HepG2 (cell line): ENCODE results near the gene CDH13. TPM values are rescaled to one million over a fixed set of nuclear protein-coding genes. Genes with fewer than 3 reads are reported as not detected.

Experiments
- ATAC-seq: fragments of 200-7000 bp; cut with Tn5 transposase; 3 replicates; pipeline ENCODE4 v1.9.1; 2020; ENCODE audit warnings: mild to moderate bottlenecking, moderate library complexity
- BruUV-seq: library from RNA; stranded (reverse); fragments of 400-500 nt; replicated peaks from 2 replicates; lab custom pipeline; 2021; lab: Mats Ljungman, UMichigan
- CTCF ChIA-PET: fragments of 300-600 bp; formaldehyde crosslinking; extraction: SDS; loops from one replicate; lab custom pipeline; 2021; ENCODE audit warnings: low total read pairs, inconsistent platforms, low intra/inter-chr PET ratio; lab: Yijun Ruan, JAX
- POLR2A ChIA-PET: fragments of 350-600 bp; sonication (Branson Sonifier 250); formaldehyde crosslinking; loops from one replicate; lab custom pipeline; 2020; ENCODE audit warnings: antibody characterized with exemption, inconsistent platforms; lab: Yijun Ruan, JAX
- DNase-seq: peaks from one replicate; pipeline ENCODE4 v3.0.0-alpha.2; 2015; ENCODE audit warnings: low spot score
- FAIRE-seq: peaks from 3 replicates; lab custom pipeline; 2011; peaks lifted over from hg19 to GRCh38; lab: Jason Lieb, UNC
- H2AFZ ChIP-seq: one replicate; pipeline ENCODE4 v1.6.1; 2011; ENCODE audit warnings: low read length, inconsistent platforms
- H3K27ac ChIP-seq: fragments of 300-600 bp; 3 replicates; pipeline ENCODE4 v1.8.0; 2011; ENCODE audit warnings: mixed run types, mild to moderate bottlenecking, mixed read lengths, low read length, inconsistent platforms; ENCODE audit not compliant: insufficient read depth; ENCODE audit errors: extremely low read length
- H3K27me3 ChIP-seq, 2 experiments: fragments of 200-600 bp in 1 of 2; 2 replicates in 1 of 2; 3 replicates in 1 of 2; pipeline versions ENCODE4 v1.6.0 to v1.8.0; 2011; ENCODE audit warnings: low read length in 2 of 2, mild to moderate bottlenecking in 2 of 2, moderate library complexity in 2 of 2, inconsistent platforms in 1 of 2; ENCODE audit not compliant: insufficient read depth in 2 of 2, control insufficient read depth in 1 of 2
- H3K36me3 ChIP-seq, 2 experiments: fragments of 200-600 bp in 1 of 2; replicated peaks in 1 of 2; 2 replicates in 1 of 2; 3 replicates in 1 of 2; pipeline versions ENCODE4 v1.5.1 to v1.8.0; 2011; ENCODE audit warnings: low read length in 2 of 2, inconsistent platforms in 1 of 2; ENCODE audit not compliant: insufficient read depth in 2 of 2, control insufficient read depth in 1 of 2
- H3K4me1 ChIP-seq: 2 replicates; pipeline ENCODE4 v1.5.1; 2012; ENCODE audit warnings: low read length, inconsistent platforms; ENCODE audit not compliant: insufficient read depth
- H3K4me2 ChIP-seq: 2 replicates; pipeline ENCODE4 v1.6.0; 2011; ENCODE audit warnings: low read depth, low read length, inconsistent platforms
- H3K4me3 ChIP-seq, 3 experiments: fragments of 200-600 bp in 1 of 3; sonication (generic), shearing (Covaris generic) in 1 of 3; replicated peaks in 1 of 3; 2 replicates each; pipeline ENCODE4 v1.5.1; 2011 to 2016; ENCODE audit warnings: low read length in 3 of 3, inconsistent platforms in 2 of 3, low read depth in 2 of 3, mild to moderate bottlenecking in 2 of 3, control low read depth in 1 of 3, mixed read lengths in 1 of 3; ENCODE audit not compliant: insufficient read depth in 1 of 3
- H3K79me2 ChIP-seq: one replicate; pipeline ENCODE4 v1.6.1; 2011; ENCODE audit warnings: low read length, inconsistent platforms; ENCODE audit not compliant: insufficient read depth
- H3K9ac ChIP-seq: 2 replicates; pipeline ENCODE4 v1.6.0; 2011; ENCODE audit warnings: mild to moderate bottlenecking, low read depth, low read length, inconsistent platforms; ENCODE audit not compliant: insufficient read depth
- H3K9me3 ChIP-seq: 2 replicates; pipeline ENCODE4 v1.5.1; 2012; ENCODE audit warnings: mild to moderate bottlenecking, low read length
- H4K20me1 ChIP-seq: 2 replicates; pipeline ENCODE4 v1.6.0; 2011; ENCODE audit warnings: inconsistent platforms, mild to moderate bottlenecking, low read length, moderate library complexity; ENCODE audit not compliant: insufficient read depth
- FOXO1 ChIP-seq: sonication (generic); formaldehyde crosslinking; IDR thresholded peaks from 2 replicates; pipeline ENCODE4 v1.4.0; 2020; ENCODE audit warnings: missing genetic modification reagents
- HNRNPLL ChIP-seq: fragments of 200-400 bp; formaldehyde crosslinking; IDR thresholded peaks from 2 replicates; pipeline ENCODE4 v1.6.1; 2017; ENCODE audit warnings: mild to moderate bottlenecking, low read depth, low read length; ENCODE audit not compliant: poor library complexity, severe bottlenecking
- KDM1A ChIP-seq: IDR thresholded peaks from 2 replicates; pipeline ENCODE4 v1.6.1; 2016; ENCODE audit warnings: missing compliant biosample characterization
- MAFF ChIP-seq: IDR thresholded peaks from 2 replicates; pipeline ENCODE4 v1.6.1; 2011; ENCODE audit warnings: low read depth, low read length, improper control_type of control experiment
- MAFK ChIP-seq, 2 experiments: IDR thresholded peaks in 1 of 2; conservative IDR thresholded peaks in 1 of 2; 2 replicates each; pipeline ENCODE4 v1.6.1; 2011; ENCODE audit warnings: improper control_type of control experiment in 2 of 2, low read length in 2 of 2
- SNAPC2 ChIP-seq: sonication (generic); formaldehyde crosslinking; IDR thresholded peaks from 2 replicates; pipeline ENCODE4 v1.8.1; 2022; ENCODE audit warnings: mild to moderate bottlenecking, missing genetic modification reagents
- STAT5B ChIP-seq: sonication (generic); formaldehyde crosslinking; IDR thresholded peaks from 2 replicates; pipeline ENCODE4 v1.4.0; 2020; ENCODE audit warnings: missing genetic modification reagents
- TOE1 ChIP-seq: sonication (generic); formaldehyde crosslinking; IDR thresholded peaks from 2 replicates; pipeline ENCODE4 v1.4.0; 2020; ENCODE audit warnings: mild to moderate bottlenecking, missing genetic modification reagents
- ZFP41 ChIP-seq: sonication (generic); formaldehyde crosslinking; IDR thresholded peaks from 2 replicates; pipeline ENCODE4 v1.4.0; 2020; ENCODE audit warnings: mild to moderate bottlenecking, missing genetic modification reagents, borderline replicate concordance
- ZNF441 ChIP-seq: sonication (generic); formaldehyde crosslinking; IDR thresholded peaks from 2 replicates; pipeline ENCODE4 v1.7.0; 2021; ENCODE audit warnings: missing genetic modification reagents, borderline replicate concordance
- WGBS: methylation state at CpG from one replicate; pipeline ENCODE4 v1.1.6; 2017; ENCODE audit warnings: low lambda C conversion rate; 5-methylcytosine and 5-hydroxymethylcytosine counted together
- in situ Hi-C: cut with HindIII; loops from 2 replicates; pipeline ENCODE4 v1.10.0; 2017; ENCODE audit warnings: low pct_unique_long_range_greater_than_20kb; ENCODE audit not compliant: extremely low pct_ligation_motif_present
- intact Hi-C: fragments of 100-400 bp; cut with micrococcal nuclease; formaldehyde crosslinking; loops from one replicate; pipeline ENCODE4 v1.10.0; 2022; ENCODE audit not compliant: unreplicated experiment
- polyA plus RNA-seq, 8 experiments: library from polyadenylated mRNA; depleted of rRNA in 3 of 8; stranded (reverse) in 7 of 8; unstranded in 1 of 8; fragments of >200 nt; fragmentation: Illumina TruSeq in 4 of 8; extraction: Trizol in 4 of 8; gene quantifications; 2 replicates each; pipeline versions ENCODE4 v1.2.1 to v1.2.3, GENCODE V29; 2011 to 2016; ENCODE audit warnings: low read depth in 4 of 8, missing spikeins in 1 of 8, mixed read lengths in 1 of 8; ENCODE audit not compliant: insufficient read depth in 1 of 8
- total RNA-seq, 5 experiments: library from RNA; depleted of rRNA; stranded (reverse); fragments of >200 nt; fragmentation: Illumina TruSeq; extraction: Trizol; gene quantifications; 2 replicates each; pipeline ENCODE4 v1.2.3, GENCODE V29; 2016; ENCODE audit warnings: low read depth in 1 of 5
- TF ChIP-seq, protein P1 (sequence below): sonication (generic); formaldehyde crosslinking; IDR thresholded peaks from 2 replicates; pipeline ENCODE4 v1.5.1; 2020; ENCODE audit warnings: mild to moderate bottlenecking, missing genetic modification reagents, borderline replicate concordance
- TF ChIP-seq, protein P2 (sequence below): sonication (generic); formaldehyde crosslinking; IDR thresholded peaks from 2 replicates; pipeline ENCODE4 v1.5.0; 2020; ENCODE audit warnings: missing genetic modification reagents

The CDH13 gene
- total and polyA plus RNA-seq, 2 of the 13 experiments (the other 11 are each of a cell fraction or from before 2014, with no cell fraction given) = not detected

DNA sequence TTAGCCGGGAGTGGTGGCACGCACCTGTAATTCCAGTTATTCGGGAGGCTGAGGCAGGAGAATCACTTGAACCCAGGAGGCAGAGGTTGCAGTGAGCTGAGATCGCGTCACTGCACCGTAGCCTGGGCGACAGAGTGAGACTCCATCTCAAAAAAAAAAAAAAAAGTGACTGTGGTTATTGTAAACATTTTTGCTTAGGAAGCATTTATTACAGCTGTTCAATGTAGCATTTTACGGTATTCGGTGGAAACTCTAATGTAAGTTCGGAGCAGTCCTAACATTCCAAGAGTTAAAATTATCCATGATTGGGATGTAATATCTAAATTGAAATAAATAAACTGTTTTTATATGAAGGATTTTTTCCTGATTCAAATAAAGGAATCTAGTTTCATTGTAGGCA is 926.2 kb downstream of the CDH13 start:
- 34% methylated on average over 10 of the region's 10 CpGs for WGBS
- no peak overlapping the region for H3K9ac ChIP-seq

More for the DNA sequence above, 926.2 kb downstream of the CDH13 start:
- ChIA-PET POLR2A (no interaction called here), CTCF (no interaction called here)
- H3K9me3 ChIP-seq = no peaks in the 10 kb centered on the region
- no peak for ATAC-seq
- no peak overlapping the region for H3K4me2 ChIP-seq
- no peaks in the 10 kb centered on the region for H3K4me1 ChIP-seq
- H4K20me1 ChIP-seq = no peaks in the 10 kb centered on the region
- H2AFZ ChIP-seq = no peak overlapping the region
- H3K27me3 ChIP-seq = no peaks in the 10 kb centered on the region; a peak in 2 of 5 replicates
- in situ Hi-C loops = no loop called here
- no peaks in the 10 kb centered on the region for H3K36me3 ChIP-seq
- no peak for FAIRE-seq
- intact Hi-C loops = no loop called here
- no peak for DNase-seq
- TF ChIP-seq SNAPC2 (CRISPR knock-in tag) = no peak
- TF ChIP-seq ZNF441 (CRISPR knock-in tag) = no peak
- TF ChIP-seq HNRNPLL = no peak
- no peak for TF ChIP-seq FOXO1 (CRISPR knock-in tag)
- no peak for TF ChIP-seq ZFP41 (CRISPR knock-in tag)
- peak; percentile 41 for TF ChIP-seq MAFF
- TF ChIP-seq TOE1 (CRISPR knock-in tag) = no peak
- TF ChIP-seq, protein P1, sequence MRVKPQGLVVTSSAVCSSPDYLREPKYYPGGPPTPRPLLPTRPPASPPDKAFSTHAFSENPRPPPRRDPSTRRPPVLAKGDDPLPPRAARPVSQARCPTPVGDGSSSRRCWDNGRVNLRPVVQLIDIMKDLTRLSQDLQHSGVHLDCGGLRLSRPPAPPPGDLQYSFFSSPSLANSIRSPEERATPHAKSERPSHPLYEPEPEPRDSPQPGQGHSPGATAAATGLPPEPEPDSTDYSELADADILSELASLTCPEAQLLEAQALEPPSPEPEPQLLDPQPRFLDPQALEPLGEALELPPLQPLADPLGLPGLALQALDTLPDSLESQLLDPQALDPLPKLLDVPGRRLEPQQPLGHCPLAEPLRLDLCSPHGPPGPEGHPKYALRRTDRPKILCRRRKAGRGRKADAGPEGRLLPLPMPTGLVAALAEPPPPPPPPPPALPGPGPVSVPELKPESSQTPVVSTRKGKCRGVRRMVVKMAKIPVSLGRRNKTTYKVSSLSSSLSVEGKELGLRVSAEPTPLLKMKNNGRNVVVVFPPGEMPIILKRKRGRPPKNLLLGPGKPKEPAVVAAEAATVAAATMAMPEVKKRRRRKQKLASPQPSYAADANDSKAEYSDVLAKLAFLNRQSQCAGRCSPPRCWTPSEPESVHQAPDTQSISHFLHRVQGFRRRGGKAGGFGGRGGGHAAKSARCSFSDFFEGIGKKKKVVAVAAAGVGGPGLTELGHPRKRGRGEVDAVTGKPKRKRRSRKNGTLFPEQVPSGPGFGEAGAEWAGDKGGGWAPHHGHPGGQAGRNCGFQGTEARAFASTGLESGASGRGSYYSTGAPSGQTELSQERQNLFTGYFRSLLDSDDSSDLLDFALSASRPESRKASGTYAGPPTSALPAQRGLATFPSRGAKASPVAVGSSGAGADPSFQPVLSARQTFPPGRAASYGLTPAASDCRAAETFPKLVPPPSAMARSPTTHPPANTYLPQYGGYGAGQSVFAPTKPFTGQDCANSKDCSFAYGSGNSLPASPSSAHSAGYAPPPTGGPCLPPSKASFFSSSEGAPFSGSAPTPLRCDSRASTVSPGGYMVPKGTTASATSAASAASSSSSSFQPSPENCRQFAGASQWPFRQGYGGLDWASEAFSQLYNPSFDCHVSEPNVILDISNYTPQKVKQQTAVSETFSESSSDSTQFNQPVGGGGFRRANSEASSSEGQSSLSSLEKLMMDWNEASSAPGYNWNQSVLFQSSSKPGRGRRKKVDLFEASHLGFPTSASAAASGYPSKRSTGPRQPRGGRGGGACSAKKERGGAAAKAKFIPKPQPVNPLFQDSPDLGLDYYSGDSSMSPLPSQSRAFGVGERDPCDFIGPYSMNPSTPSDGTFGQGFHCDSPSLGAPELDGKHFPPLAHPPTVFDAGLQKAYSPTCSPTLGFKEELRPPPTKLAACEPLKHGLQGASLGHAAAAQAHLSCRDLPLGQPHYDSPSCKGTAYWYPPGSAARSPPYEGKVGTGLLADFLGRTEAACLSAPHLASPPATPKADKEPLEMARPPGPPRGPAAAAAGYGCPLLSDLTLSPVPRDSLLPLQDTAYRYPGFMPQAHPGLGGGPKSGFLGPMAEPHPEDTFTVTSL (CRISPR knock-in tag) = no peak
- peak; percentile 39 to 55 for TF ChIP-seq MAFK (conservative IDR thresholded peaks at IDR 0.05 in 1 of 2, IDR thresholded peaks at IDR 0.05 in 1 of 2; ENCODE audit: low read length in 2 of 2)
- no peak for TF ChIP-seq STAT5B (CRISPR knock-in tag)
- no peak for TF ChIP-seq KDM1A
- TF ChIP-seq, protein P2, sequence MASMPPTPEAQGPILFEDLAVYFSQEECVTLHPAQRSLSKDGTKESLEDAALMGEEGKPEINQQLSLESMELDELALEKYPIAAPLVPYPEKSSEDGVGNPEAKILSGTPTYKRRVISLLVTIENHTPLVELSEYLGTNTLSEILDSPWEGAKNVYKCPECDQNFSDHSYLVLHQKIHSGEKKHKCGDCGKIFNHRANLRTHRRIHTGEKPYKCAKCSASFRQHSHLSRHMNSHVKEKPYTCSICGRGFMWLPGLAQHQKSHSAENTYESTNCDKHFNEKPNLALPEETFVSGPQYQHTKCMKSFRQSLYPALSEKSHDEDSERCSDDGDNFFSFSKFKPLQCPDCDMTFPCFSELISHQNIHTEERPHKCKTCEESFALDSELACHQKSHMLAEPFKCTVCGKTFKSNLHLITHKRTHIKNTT (CRISPR knock-in tag) = no peak
- no TSS peak for BruUV-seq
- no peak overlapping the region for H3K4me3 ChIP-seq
- H3K79me2 ChIP-seq = no peaks in the 10 kb centered on the region
- no peak overlapping the region for H3K27ac ChIP-seq
